Right cardiac atrium (tissue), 5 donors: ENCODE measurements around the gene DTX2. TPM values are rescaled to one million over a fixed set of nuclear protein-coding genes. Genes with fewer than 3 reads are reported as not detected.
"Not testable (repeated sequence)": the region's sequence is repeated elsewhere in the genome, so short reads cannot be mapped to it uniquely, and the experiment has no call there.

Source experiments
- ATAC-seq, 2 donors: fragments of 200-7000 bp; cut with Tn5 transposase; one replicate each; pipeline versions ENCODE4 v1.8.0 to v1.9.1; 2020; ENCODE audit warnings: moderate library complexity in 2 of 2, mild to moderate bottlenecking in 1 of 2
- DNase-seq, 3 donors: peaks; one replicate each; pipeline ENCODE4 v3.0.0-alpha.2; 2020
- H3K27ac ChIP-seq: one replicate; pipeline ENCODE4 v1.5.1; 2013; ENCODE audit warnings: mild to moderate bottlenecking, low read length, control low read depth, moderate library complexity
- H3K27me3 ChIP-seq: one replicate; pipeline ENCODE4 v1.6.1; 2013; ENCODE audit not compliant: control insufficient read depth, insufficient read depth
- H3K4me1 ChIP-seq: one replicate; pipeline ENCODE4 v1.6.1; 2013; ENCODE audit warnings: low read length; ENCODE audit not compliant: control insufficient read depth, insufficient read depth
- H3K4me3 ChIP-seq: one replicate; pipeline ENCODE4 v1.5.1; 2013; ENCODE audit warnings: low read length, control low read depth
- H3K9me3 ChIP-seq: one replicate; pipeline ENCODE4 v1.6.1; 2013; ENCODE audit warnings: low read length; ENCODE audit not compliant: control insufficient read depth
- WGBS: extraction: QIAGEN DNeasy Blood & Tissue Kit; methylation state at CpG from one replicate; pipeline ENCODE4 v1.1.7; 2013; 5-methylcytosine and 5-hydroxymethylcytosine counted together
- intact Hi-C, 4 donors: fragments of 100-400 bp; cut with DNase I; formaldehyde crosslinking; loops; one replicate each; pipeline versions ENCODE4 v1.11.0 to v1.14.0; 2022 to 2023
- long read RNA-seq, 4 donors: library from polyadenylated mRNA; unstranded; transcript quantifications; one replicate each; pipeline ENCODE4 v2.0.0, GENCODE V29; 2020 to 2021
- polyA plus RNA-seq: library from polyadenylated mRNA; stranded (reverse); fragments of 200-250 nt; gene quantifications from one replicate; pipeline ENCODE4 v1.2.3, GENCODE V29; 2013
- total RNA-seq, 4 donors: library from RNA; stranded (reverse); fragmentation: NEBNext Ultra II Directional; extraction: Animal tissue kit (Norgen Biotek cat#: 25700); gene quantifications; one replicate each; pipeline ENCODE4 v1.2.1, GENCODE V29; 2021
- donor health status: healthy with polysubstance abuse.
- donor health status: DM: no; HTN: yes; CAD: no.
- donor health status: DM: no; HTN: no; CAD: no.
- donor health status: DM: no; HTN: yes; CAD: no; lungs with severe emphysema.
- donor health status: DM: yes; HTN: yes; CAD: no.

DTX2 gene
- total RNA-seq, result 10 to 100 TPM in 3 of 4 donors, 1 to 10 TPM in 1; 6.3 to 14.2 (median 11.1) TPM
- 9.6 TPM for polyA plus RNA-seq
- long read RNA-seq, donor 1, partial matches to known transcripts, result 7 of 14 reads
- long read RNA-seq, donor 1, other reads (novel, unspliced or antisense), result 5 of 14 reads
- long read RNA-seq, donor 2, partial matches to known transcripts, result 2 of 8 reads
- long read RNA-seq, donor 2, other reads (novel, unspliced or antisense), result 6 of 8 reads
- long read RNA-seq, donor 3, transcript DTX2-212 (8 exons, 1,770 nt), result major isoform, 5 of 55 reads
- long read RNA-seq, donor 3, partial matches to known transcripts, result 30 of 55 reads
- long read RNA-seq, donor 3, other reads (novel, unspliced or antisense), result 20 of 55 reads
- long read RNA-seq, donor 4, partial matches to known transcripts, result 2 of 9 reads
- long read RNA-seq, donor 4, other reads (novel, unspliced or antisense), result 5 of 9 reads

DNA sequence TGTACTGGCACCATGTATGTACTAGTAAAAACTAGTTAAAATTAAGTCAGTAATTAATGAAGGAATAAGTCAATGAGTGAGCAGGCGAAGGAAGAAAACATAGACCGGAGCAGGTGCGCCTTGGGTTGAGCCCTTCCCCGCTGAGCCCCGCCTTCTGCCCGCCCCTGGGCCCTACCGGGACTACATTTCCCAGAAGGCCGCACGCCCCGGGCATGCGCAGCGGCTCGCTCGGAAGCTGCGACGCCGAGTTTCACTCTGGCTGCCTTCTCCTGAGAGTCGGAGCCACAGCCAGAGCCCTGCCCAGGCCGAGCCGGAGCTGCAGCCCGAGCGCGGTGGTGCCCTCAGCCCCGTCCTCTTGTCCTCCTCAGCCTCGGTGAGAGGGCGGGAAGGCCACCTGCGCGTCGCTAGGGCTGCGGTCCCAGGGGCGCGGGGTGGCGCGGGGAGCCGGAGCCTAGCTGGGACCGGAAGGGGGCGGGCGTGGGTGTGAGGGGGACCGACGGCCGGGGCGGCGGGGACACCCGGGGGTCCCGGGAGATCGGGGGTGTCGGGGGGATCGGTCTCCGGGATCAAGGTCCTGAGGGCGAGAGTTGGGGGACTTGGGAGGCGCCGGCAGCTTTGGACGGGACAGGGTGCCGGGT, at the start of gene DTX2:
DTX2 (plus strand) TSS at position 246 of the 638 bp plus-strand sequence. CDS start 18,801 bp downstream, outside the sequence.
- H3K27ac ChIP-seq, H3K4me1 ChIP-seq, H3K9me3 ChIP-seq, intact Hi-C loops, H3K27me3 ChIP-seq: not testable (repeated sequence)
- H3K4me3 ChIP-seq, result peak within 1 kb of the TSS; percentile 37
- 1% methylated on average over 18 of the region's 54 CpGs for WGBS
- DNase-seq (peak; percentile 32 to 75 (median 55)), ATAC-seq (peak; percentile 97 to 98)

GRCh38 chr7:76412249-76412648, 49.3 kb upstream of the DTX2 start:
- intact Hi-C loops, result no loop called here
- no peak overlapping the region for H3K4me3 ChIP-seq
- ATAC-seq (no peak), DNase-seq (no peak)
- H3K9me3 ChIP-seq, result no peaks in the 10 kb centered on the region
- H3K27ac ChIP-seq, result no peak overlapping the region
- H3K27me3 ChIP-seq, result no peaks in the 10 kb centered on the region
- no peaks in the 10 kb centered on the region for H3K4me1 ChIP-seq
- WGBS, result 78% methylated on average over 5 of the region's 5 CpGs

DNA sequence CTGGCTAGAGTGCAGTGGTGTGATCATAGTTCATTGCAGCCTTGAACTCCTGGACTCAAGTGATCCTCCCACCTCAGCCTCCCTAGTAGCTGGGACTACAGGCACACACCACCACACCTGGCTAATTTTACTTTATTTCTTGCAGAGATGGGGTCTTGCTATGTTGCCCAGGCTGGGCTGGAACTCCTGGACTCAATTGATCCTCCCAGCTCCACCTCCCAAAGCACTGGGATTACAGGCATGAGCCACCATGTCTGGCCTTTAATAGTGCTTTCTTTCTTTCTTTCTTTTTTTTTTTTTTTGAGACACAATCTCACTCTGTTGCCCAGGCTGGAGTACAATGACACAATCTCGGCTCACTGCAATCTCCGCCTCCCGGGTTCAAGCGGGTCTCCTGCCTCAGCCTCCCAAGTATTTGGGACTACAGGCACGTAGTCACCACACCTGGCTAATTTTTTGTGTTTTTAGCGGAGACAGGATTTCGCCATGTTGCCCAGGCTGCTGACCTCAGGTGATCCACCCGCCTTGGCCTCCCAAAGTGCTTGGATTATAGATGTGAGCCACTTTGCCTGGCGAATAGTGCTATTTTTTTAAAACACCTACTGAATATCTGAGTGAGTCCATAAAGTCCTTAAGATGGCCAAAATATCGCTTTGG, 43.7 kb upstream of the DTX2 start:
- ATAC-seq, H3K27me3 ChIP-seq, H3K4me1 ChIP-seq, DNase-seq, H3K4me3 ChIP-seq, intact Hi-C loops, H3K9me3 ChIP-seq, H3K27ac ChIP-seq: not testable (repeated sequence)
- 95% methylated on average over 10 of the region's 10 CpGs for WGBS

- H3K27me3 ChIP-seq, H3K4me3 ChIP-seq, H3K9me3 ChIP-seq, DNase-seq, H3K27ac ChIP-seq, H3K4me1 ChIP-seq, intact Hi-C loops, ATAC-seq: not testable (repeated sequence)
- WGBS, result 80% methylated on average over 6 of the region's 6 CpGs
Measured at GRCh38 chr7:76421097-76421496, 40.4 kb upstream of the DTX2 start.

- Histone ChIP-seq H3K27me3 (no peaks in the 10 kb centered on the region), H3K27ac (no peak overlapping the region), H3K4me1 (no peaks in the 10 kb centered on the region), H3K9me3 (no peaks in the 10 kb centered on the region), H3K4me3 (no peak overlapping the region)
- DNase-seq (no peak), ATAC-seq (peak; percentile 22 to 25)
- WGBS, result 59% methylated on average over 15 of the region's 15 CpGs
- intact Hi-C loops, result no loop called here
Measured at GRCh38 chr7:76423666-76424412, 37.7 kb upstream of the DTX2 start.

DNA sequence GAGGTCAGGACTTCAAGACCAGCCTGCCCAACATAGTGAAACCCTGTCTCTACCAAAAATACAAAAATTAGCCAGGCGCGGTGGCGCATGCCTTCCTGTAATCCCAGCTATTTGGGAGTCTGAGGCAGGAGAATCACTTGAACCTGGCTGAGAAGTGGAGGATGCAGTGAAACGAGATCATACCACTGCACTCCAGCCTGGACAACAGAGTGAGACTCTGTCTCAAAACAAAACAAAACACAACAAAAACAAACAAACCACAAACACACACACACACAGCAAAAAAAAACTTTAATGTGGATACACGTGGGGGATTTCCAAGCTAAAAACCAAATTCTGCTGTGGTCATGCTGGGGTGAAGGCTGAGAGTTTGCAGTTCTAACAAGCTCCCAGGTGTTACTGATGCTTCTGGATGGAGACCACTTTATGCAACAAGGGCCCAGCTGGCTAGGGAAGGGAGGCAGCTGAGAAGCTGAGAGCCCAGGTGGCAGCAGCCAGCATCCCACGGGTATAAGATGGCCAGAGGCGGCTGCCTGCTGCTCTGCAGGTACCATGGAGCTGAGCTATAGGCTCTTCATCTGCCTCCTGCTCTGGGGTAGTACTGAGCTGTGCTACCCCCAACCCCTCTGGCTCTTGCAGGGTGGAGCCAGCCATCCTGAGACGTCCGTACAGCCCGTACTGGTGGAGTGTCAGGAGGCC, 36.9 kb upstream of the DTX2 start, which contains the start of gene ZP3:
ZP3 (plus strand) TSS at position 538 of the 699 bp plus-strand sequence; CDS start at position 553, 15 bp downstream.
- Histone ChIP-seq H3K27me3 (no peaks in the 10 kb centered on the region), H3K9me3 (no peaks in the 10 kb centered on the region), H3K4me3 (no peak within 1 kb of the TSS), H3K4me1 (no peaks in the 10 kb centered on the region), H3K27ac (no peak within 1 kb of the TSS)
- DNase-seq (no peak), ATAC-seq (no peak)
- intact Hi-C loops, result no loop called here
- 89% methylated on average over 10 of the region's 10 CpGs for WGBS

DNA sequence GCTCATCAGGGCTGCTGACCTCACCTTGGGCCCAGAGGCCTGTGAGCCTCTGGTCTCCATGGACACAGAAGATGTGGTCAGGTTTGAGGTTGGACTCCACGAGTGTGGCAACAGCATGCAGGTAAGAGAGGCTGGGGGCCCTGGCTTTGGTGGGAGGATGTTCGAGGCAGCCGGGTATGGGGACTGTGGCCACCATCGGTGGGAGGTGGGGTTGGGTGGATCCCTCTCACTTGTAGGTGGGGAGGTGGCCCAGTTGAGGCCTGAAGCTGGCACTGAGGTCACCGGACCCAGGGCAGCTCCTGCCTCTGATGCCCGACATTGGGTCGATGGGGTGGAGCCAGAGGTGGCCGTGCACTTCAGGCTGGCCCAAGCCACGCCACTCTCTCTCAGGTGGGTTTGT, 36.4 kb upstream of the DTX2 start:
- no peaks in the 10 kb centered on the region for H3K9me3 ChIP-seq
- intact Hi-C loops, result no loop called here
- no peaks in the 10 kb centered on the region for H3K27me3 ChIP-seq
- H3K27ac ChIP-seq, result no peak overlapping the region
- DNase-seq (no peak), ATAC-seq (no peak)
- WGBS, result 92% methylated on average over 9 of the region's 9 CpGs
- H3K4me3 ChIP-seq, result no peak overlapping the region
- H3K4me1 ChIP-seq, result no peaks in the 10 kb centered on the region

DNA sequence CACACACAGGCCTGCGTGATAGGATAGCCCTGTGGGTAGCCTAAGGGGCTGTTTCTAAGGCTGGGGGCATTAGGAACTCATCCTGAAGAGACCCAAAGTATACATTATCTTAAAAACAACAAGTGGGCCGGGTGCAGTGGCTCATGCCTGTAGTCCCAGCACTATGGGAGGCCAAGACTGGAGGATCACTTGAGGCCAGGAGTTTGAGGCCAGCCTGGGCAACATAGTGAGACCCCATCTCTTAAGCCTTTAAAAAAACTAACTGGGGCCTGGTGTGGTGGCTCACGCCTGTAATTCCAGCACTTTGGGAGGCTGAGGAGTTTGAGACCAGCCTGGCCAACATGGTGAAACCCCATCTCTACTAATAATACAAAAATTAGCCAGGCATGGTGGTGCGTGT, 36.0 kb upstream of the DTX2 start:
- ATAC-seq, DNase-seq, H3K9me3 ChIP-seq, H3K27ac ChIP-seq, H3K27me3 ChIP-seq, H3K4me1 ChIP-seq, intact Hi-C loops, H3K4me3 ChIP-seq: not testable (repeated sequence)
- WGBS, result 90% methylated on average over 4 of the region's 4 CpGs

GRCh38 chr7:76426246-76426645, 35.3 kb upstream of the DTX2 start:
- 91% methylated on average over 4 of the region's 4 CpGs for WGBS
- no peak overlapping the region for H3K27ac ChIP-seq
- H3K9me3 ChIP-seq, result no peaks in the 10 kb centered on the region
- H3K4me1 ChIP-seq, result no peaks in the 10 kb centered on the region
- no peak overlapping the region for H3K4me3 ChIP-seq
- no peak for DNase-seq
- no peaks in the 10 kb centered on the region for H3K27me3 ChIP-seq
- intact Hi-C loops, result no loop called here
- no peak for ATAC-seq

GRCh38 chr7:76427635-76428034, 33.9 kb upstream of the DTX2 start:
- intact Hi-C loops, result no loop called here
- ATAC-seq (no peak), DNase-seq (no peak)
- 90% methylated on average over 5 of the region's 5 CpGs for WGBS
- Histone ChIP-seq H3K4me1 (no peaks in the 10 kb centered on the region), H3K27me3 (no peaks in the 10 kb centered on the region), H3K4me3 (no peak overlapping the region), H3K27ac (no peak overlapping the region), H3K9me3 (no peaks in the 10 kb centered on the region)
